HEK293 (cell line): Measurements from ENCODE around the gene OAT.

Source experiments
- BCL11A ChIP-seq: fragments of 450-650 bp; formaldehyde crosslinking; IDR thresholded peaks from 2 replicates; pipeline ENCODE4 v1.5.1; 2016; ENCODE audit warnings: low read depth, missing biosample characterization, missing genetic modification characterization
- OVOL3 ChIP-seq: fragments of 450-650 bp; formaldehyde crosslinking; IDR thresholded peaks from 2 replicates; pipeline ENCODE4 v1.5.1; 2016; ENCODE audit warnings: missing biosample characterization, missing genetic modification characterization
- PRDM1 ChIP-seq: fragments of 450-650 bp; formaldehyde crosslinking; IDR thresholded peaks from 2 replicates; pipeline ENCODE4; 2016; ENCODE audit warnings: missing biosample characterization, missing genetic modification characterization
- ZFP41 ChIP-seq: fragments of 450-650 bp; formaldehyde crosslinking; IDR thresholded peaks from 2 replicates; pipeline ENCODE4 v1.5.1; 2016; ENCODE audit warnings: missing biosample characterization, missing genetic modification characterization, borderline replicate concordance
- ZNF701 ChIP-seq: fragments of 450-650 bp; formaldehyde crosslinking; IDR thresholded peaks from 2 replicates; pipeline ENCODE4 v1.5.1; 2016; ENCODE audit warnings: missing biosample characterization, missing genetic modification characterization

DNA sequence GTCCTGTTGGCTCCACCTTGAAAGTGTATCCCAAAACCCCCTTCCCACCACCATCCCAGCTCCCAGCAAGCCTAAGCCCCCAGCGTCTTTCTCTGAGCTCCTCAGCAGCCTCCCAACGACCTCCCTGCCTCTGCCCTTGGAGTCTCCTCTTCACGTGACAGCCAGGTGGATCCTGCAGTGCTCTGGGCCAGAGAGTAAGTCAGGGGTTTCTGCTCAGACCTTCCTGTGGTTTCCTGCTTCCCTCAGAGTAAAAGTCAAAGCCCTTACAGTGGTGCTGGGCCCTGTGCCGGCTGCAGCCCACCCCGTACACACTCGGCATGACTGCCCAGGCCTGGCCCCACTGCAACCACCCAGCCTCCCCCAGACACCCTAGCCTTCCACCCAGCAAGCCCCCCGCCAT is 51.9 kb downstream of the OAT start:
- TF ChIP-seq BCL11A (tag by site-specific recombination) (no peak), PRDM1 (tag by site-specific recombination) (no peak), ZNF701 (tag by site-specific recombination) (no peak), OVOL3 (tag by site-specific recombination) (no peak), ZFP41 (tag by site-specific recombination) (no peak)
